Dermis blood vessel endothelial cell (primary cell): ENCODE measurements around the gene TESPA1. TPM values are rescaled to one million over a fixed set of nuclear protein-coding genes. Genes with fewer than 3 reads are reported as not detected.
"Not testable (repeated sequence)": the region's sequence is repeated elsewhere in the genome, so short reads cannot be mapped to it uniquely, and the experiment has no call there.

Experiments
- DNase-seq: peaks from one replicate; pipeline ENCODE4 v3.0.0; 2010
- total RNA-seq: library from RNA; depleted of rRNA; stranded (reverse); fragments of >200 nt; gene quantifications from 2 replicates; pipeline ENCODE4 v1.2.3, GENCODE V29; 2014

Gene TESPA1
- total RNA-seq, 1 donor from 2014 or later: not detected

DNA sequence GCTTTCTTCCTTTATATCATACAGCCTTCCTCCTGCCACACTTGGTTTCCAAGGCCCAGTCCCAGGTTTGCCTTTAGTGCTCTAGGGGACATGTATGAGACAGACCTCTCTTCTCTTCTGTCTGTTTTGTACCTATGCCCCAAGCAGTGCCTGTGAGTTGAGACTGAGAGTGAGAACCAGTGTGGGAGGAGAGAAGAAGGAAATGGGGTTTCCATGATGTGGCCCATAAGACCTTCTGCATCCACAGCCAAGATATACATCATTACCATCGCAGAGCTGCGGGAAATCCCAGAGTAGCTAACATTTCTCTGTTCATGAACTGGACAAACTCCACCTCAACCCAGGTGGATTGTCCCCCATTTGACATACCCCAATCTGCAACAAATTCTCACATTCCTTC, 2.8 kb downstream of the TESPA1 start:
- DNase-seq: no peak

DNA sequence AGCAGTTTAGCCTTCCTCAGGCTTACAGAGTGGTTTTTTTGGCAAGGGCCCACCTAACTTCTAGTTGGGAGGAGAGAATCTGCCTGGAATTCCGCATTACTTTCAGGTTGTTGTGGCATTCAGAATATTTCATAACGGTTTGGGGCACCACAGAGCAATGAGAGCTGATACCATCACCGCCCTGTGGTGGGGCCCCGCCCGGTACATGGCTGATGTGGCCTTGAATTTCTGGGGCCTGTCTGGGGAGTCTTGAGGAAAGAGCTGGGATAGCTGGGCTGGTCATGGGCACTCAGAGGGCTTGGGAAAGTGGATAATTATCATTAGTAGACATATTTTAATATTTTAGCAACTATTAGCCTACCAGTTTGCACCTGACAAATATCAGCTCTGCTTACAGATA, 4.2 kb downstream of the TESPA1 start:
- no peak for DNase-seq

DNA sequence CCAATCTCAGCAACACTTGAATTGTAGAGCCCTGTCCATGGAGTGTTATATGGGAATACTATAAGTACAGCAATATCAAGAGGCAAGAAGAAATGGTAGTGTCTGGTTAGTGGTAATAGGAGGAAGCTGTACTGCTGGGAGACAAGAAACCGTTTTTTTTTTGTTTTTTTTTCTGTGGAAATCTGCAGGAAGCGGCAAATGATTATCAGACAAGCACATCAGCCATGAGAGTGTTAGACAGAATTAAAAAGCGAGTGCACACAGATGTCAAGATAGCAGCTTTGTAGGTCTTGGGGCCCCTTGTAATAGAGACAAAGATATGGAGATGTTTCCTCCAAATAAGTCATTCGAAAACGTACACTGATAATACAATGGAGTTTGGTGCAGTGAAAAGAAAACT, 6.7 kb downstream of the TESPA1 start:
- DNase-seq: no peak

DNA sequence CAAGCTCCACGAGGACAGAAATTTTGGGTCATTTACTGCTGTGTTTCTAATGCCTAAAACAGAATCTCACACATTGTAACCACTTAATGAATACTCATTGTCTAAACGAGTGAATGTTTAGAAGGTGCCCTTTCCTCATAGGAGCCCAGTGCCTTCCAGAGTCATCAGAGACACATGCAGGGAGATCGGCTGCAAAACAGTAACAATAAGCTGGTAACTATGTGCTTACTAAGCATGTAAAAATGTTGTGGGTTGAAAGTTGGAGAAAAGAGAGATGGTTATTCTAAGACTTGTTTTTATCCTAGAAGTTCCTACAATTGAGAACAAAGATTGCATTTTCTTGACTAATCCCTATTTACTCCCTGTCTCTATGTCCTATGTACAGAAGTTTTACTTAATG, 7.4 kb downstream of the TESPA1 start:
- DNase-seq: no peak

DNA sequence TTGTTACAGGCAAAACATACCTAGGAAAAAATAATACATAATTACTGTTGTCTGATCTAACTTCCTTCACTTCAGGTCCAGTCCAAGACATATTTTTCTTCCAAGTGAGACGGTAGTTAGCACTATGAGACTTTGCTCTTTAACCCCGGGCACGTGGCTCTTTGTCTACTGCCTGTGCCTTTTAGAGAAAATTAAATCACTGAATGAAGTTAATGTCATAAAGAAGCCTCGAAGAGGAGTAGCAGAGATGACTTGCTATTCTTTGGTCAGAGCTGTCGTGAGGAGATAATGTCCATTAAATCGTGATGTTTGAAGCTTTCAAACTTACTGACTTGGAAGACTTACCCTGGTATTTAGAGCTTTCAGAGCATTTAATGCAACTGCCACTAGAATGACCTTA, 8.7 kb downstream of the TESPA1 start:
- no peak for DNase-seq

DNA sequence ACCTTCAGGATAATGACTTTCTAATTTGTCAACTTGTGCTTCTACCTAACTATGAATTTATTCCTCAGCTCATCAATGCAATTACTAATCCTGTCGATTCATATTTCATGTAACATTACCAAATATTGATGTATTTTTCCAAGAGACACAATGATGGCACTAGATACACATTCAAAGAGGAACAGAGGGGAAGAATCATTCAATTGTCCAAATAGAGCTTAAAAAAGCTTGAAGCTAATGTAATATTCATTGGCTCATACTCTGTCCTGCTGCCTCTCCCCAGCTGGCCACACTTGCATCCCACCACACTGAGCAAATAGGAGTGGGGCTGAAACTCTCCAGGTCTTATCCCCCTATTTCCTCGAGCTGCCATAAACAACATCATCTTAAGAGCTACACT, 9.3 kb downstream of the TESPA1 start:
- DNase-seq: no peak

DNA sequence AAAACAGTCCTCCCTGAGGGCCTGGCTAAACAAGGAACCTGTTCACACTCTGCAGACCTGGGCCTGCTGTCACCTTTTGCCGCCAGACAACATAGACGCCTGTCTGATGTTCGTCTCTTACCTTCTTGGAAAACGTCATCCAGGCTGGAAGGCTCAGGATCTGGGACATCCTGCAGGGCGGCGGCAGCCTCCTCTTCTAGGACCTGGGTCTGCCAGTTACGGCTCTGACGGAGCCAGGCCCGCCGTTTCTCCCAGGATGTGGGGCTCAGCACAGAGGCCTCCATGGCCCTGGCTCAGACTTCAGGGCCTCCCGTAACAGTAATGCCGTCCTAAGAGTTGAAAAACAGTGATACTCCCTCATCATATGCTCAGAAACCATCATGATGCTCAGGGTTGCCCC, 10.3 kb downstream of the TESPA1 start:
- DNase-seq: no peak

DNA sequence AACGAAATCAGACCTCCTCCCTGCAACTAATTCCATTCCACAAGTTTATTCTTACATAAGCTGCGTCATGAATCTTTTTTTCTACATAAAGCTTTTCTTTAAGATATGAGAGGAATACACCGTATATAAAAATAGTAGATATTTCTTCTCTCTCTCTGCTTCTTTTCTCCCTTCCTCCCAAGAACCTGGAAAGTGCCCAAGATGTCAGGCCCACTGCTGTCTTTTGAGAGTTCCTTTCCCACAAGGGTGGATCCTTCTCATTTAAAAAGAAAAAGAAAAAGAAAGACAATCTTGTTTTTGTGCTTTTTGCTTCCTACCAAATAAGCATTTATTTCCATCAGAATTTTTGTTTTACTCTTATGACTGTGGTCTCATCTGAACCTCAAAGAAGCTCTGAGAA, 11.0 kb downstream of the TESPA1 start:
- no peak for DNase-seq

DNA sequence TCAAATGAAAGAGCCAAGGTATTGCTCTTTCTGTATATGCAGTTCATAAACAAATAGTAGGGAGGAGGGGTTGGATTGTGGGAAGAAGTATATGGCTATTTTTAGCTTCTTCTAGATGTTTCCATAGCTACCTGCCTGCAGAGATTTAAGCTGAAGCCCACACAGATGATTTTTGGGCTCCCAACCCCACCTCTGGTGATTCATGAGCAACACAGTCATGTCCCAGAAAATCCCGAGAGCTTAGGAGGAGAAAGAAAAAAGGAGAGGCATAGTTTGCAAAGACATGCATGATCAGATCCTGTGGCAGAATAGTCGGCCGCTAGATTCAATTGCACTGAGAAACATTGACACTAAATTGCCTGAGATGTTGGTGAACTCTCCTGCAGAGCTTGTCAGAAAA, 13.8 kb downstream of the TESPA1 start:
- DNase-seq: no peak

DNA sequence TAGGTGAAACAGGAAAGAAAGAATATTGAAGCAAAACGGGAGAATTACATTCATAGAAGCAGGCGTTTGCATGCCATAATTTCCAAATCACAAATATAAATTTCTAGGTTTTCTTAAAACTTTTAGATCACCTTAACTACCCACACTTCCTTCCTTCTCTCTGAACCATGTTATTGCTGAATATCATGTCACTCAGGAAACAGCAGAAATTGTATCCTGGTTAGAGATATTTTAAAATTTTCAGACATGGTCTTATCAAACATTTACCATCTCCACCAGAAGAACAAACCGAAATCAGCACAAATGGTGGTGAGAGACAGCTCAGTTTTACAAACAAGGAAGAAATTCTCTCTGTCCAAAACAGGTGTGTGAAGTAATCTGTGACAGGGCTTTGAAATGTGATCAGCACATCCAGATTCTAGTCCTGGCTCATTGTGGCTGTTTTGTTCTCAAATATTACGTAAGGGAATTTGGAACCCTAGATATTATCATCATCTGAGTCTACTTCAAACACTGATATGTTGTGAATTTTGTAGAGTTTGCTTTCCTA, 16.3 kb downstream of the TESPA1 start:
- DNase-seq: no peak

DNA sequence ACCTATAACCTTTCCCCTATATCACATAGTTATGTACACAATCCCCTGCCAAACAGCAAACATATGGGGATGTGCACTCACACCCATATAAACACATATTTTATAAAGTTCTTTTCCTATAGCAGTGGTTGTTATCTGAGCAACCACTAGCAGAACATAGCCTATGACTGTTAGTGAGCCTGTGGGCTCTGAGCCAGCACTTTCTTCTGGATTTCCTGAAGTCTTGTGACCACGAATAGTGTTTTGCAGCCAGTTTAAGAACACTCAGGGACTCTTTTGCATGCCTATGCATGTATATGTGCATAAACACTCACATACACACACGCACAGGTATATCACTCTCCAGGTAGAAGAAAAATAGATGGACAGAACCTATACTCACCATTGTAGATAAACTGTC, 17.1 kb downstream of the TESPA1 start:
- DNase-seq: peak; percentile 42

DNA sequence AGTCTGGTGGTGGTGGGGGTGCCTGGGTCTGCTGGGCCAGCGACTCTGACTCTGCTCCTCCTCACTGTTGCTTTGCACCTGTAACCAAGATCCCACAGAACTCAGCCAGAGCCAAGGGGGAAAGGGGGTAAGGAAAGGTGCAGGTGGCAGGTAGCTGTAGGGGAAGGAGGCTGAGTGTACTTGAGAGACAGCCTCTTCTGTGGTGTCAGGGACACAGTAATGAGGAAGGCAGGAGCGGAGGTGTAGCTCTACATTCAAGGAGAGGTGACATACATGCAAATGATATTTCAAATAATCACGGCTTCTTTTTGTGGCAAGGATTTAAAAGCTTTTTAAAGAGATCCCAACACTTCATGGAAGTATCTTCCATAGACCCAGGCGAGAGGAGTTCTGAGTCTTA, 23.4 kb downstream of the TESPA1 start:
- DNase-seq: no peak

DNA sequence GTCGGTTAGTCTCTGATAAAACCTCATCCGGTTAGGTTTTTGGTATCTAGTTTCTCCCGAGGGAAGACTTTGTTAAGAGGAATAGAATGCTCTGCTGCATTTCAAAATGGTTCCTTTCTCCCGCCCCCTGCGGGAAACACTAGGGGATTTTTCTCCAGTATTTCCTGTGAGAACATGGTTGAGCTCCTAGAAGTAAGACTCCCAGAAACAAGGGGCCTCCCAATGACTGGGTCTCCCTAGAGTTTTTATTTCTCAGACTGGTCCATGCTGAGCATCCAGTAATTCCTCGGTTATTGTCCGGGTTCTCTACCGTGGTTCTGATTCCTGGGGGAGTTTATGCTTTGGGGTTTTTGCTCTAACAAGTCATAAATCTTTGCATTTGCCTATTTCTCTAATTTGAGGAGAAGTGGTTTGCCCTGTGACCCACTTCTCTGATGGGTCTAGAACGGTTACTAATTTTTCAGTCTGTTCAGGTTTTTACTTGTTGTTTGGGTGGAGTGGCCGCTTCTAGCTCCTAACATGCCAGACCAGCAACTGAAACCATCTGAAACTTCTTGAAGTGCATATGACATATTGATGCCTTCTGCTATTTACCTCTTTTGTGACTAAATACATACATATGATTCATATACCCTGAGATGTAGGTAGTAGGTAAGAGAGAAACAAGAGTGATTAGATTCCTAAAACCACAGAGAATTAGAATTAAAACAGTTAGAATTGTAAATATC, 25.1 kb downstream of the TESPA1 start:
- DNase-seq: no peak

DNA sequence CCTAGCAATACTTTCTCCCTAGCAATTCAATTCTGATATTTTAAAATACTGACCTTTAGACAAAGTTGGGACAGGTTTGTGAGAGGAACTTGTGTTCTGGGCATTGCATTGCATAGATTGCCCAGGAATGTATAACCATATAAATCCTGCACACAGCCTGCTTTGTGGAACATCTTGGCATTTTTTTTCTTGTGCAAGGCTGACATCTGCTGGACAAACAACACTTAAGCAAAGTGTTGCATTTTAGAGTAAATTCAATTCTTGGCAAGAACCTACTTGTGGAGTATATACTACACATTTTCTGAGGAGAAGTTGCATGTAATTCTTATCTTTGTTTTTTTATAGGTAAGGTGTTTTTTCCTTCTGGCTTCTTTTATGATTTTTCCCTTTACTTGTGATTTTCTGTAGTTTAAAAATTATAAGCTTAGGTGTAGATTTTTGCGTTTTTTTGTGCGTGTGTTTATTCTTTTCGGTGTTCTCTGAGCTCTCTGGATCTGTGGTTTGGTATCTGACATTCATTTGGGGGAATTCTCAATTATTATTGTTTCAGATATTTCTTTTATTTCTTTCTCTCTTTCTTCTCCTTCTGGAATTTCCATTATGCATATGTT, 26.4 kb downstream of the TESPA1 start:
- peak; percentile 84 for DNase-seq

DNA sequence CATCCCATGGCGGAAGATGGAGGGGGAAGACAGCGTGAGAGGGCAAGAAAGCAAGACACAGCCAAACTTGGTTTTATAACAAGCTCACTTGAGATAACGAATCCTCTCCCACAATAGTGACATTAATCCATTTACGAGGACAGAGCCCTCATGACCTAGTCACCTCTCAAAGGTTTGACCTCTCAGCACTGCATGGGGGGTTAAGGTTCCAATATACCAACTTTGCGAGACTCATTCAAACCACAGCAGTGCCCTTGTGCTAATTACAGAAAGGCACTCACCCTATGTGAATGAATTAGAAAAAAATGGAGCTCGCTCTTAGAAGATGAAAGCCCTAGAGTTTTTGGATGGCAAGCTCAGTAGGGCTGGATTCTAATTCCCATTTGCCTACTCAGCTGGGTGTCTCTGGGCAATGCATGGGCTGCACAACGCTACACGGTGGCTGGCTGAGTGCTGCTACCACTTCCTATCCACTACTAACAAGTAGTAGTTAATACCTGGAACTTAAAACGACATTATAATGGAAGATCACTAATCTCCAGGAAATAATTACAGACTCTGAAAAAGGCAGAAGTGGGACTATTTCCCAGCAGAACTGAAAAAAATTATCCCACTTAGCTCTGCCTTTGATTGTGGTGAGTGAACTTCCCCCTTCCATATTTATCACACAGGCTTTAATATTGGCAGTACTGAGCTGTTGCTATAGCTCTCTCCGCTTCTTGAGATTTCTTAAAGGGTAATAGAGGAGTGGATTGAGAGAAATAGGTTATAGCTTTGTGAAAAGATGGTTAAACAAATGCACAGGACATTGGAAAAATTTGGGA, 27.5 kb downstream of the TESPA1 start:
- DNase-seq: no peak

DNA sequence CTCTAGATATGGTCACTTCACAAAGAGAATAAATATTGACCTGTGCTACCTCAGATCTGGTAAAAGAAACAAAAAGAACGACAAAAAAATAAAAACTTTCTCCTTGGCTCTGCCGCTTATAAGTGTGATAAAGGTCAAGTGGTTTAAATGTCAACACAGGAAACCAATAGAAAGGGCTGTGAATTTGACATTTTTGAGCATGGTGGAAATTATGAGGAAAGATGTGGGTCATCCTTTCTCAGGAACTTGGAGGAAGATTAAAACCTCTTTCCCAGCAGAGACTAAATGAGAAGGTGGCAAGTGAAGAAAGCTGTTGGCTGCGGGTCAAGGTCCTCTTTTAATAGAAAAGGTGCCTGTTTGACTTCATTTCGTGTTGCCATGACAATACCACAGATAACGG, 28.2 kb downstream of the TESPA1 start:
- DNase-seq: no peak

DNA sequence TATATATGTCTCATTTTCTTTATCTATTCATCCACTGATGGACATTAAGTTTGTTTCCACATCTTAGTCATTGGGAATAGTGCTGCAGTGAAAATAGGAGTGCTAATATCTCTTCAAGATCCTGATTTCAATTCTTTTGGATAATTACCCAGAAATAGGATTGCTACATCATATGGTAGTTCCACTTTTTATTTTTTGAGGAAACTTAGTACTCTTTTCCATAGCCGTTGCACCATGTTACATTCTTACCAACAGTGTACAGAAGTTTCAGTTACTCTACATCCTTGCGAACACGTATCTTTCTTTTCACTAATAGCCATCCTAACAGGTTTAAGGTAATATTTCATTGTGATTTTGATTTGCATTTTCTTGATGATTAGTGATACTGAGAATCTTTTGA, 29.8 kb downstream of the TESPA1 start:
- no peak for DNase-seq

DNA sequence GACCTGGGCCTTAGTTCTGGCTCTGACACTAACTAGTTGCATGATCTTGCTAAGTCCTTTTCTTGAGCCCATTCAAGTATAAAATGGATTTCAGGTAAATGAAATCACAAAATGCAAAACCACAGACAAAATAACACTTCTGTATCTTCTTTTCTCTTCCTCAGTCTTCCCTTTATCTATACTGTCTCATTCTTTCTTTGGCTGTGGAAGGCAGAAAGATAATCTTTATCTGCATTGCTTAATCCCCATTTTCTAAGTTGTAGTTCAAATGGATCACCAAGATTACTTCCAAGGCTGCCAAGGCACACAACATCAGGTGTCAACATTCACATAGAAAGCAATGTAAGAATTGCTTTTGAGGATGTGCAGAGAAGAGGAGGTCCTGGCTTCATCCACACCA, 30.3 kb downstream of the TESPA1 start:
- DNase-seq: no peak

DNA sequence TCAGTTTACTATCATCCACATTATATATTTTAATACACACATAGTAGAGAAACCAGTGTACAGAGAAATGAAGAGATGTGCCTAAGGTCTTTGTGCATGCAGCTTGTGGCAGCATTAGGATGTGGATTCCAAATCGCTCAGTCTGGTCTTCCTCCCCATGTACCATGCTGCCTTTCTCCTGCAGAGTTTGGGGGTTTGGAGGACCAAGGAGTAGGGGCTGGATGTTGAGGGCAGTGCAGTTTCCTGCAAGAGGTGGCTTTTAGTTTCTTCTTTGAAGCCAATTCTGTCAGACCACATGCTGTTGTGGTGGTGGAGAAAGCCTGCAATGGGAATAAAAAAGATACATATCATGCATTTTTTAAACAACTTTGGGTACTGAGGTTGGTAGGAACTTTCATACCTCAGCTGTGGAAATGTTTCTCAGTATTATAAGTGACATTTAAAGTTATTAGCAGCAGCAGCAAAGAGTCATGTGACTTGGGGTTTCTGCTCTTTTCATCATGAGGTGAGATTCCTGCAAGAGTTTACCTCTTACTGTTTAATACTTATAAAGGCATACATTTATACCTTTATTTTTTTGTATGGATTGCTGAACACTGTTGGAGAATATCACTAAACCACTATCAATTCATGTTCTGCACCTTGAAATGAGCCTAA, 34.4 kb downstream of the TESPA1 start:
- no peak for DNase-seq

DNA sequence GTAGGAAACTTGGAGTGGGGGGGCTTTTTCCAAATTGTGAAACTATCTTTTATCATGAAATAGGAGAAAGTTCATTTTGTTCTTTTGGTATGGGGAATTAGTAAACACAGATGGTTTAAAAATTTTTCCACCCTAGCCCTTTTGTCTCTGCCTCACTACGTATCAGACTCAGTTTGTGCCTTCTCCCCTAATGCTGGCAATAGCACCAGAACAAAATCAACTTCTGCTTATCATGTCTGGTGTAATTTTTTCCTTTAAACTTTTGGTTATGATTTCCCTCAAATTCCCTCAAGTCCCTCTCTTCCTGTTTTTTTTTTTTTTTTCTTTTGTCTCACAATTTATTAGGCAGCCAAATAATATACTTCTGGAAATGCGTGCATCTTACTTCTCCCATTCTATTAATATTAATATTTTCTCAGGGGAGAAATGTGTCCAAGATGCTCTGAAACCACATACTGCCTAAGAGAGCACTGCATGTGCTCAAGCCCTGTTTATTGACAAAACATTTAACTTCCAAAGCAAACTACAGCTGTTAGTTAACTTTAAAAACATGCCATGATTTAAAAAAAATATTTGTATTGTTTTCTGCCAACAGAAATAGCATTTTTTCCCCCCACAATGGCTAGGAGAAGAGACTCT, 35.4 kb downstream of the TESPA1 start:
- no peak for DNase-seq

DNA sequence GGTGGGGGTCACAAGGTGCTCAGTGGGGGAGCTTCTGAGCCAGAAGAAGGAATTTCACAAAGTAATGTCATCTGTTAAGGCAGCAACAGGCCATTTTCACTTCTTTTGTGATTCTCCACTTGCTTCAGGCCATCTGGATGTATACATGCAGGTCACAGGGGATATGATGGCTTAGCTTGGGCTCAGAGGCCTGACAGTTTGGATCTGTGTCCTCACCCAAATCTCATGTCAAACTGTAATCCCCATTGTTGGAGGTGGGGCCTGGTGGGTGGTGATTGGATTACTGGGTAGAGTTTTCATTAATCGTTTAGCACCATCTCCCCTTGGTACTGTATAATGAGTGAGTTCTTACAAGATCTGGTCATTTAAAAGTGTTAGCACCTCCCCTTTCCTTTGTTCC, 36.4 kb downstream of the TESPA1 start:
- DNase-seq: no peak

DNA sequence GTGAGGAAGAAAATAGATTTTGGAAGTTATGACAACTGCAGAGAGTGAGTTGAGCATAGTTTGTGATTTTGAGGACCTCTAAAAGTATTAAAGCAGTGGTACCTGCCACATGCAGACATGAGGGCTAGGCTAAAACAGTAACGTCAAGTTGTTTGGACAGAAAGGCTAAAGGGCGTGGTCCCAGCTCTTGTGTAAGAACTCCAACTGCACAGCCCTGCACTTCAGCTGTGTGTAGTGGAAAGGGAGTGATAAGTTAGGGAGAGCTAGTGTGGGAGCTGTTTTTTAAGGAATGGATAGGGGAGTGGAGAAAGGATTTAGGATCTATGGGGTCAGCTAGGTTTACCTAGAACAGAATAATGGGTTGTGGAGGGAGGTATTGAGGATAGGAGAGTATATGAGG, 39.5 kb downstream of the TESPA1 start:
- no peak for DNase-seq

DNA sequence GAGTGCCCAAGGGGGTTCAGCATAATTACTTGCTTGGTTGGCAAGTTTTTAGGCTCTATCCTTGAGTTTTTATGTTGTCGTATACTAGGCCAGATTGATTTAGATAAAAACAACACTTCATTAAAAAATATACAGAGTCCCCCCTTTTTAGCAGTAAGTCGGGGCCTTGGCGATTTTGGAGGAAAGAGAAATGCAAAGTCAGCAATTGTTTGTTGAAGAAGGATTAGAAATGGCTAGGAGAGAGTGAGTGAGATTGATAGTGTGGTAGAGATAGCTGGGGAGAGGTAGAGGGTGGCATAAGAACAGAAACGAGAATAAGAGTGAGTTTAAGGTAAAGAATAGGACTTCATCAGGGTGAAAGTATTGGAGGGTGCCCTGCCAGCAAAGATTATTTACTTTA, 41.3 kb downstream of the TESPA1 start:
- not testable (repeated sequence) for DNase-seq
